Prostate gland (tissue), 2 donors: ENCODE results near the gene INPP5D.

ENCODE experiments used
- POLR2A ChIP-seq: fragments of 450-650 bp; IDR thresholded peaks from one replicate; pipeline ENCODE4 v1.6.1; 2016; ENCODE audit warnings: antibody characterized with exemption, mild to moderate bottlenecking
- TF ChIP-seq, protein P1 (sequence below), 4 experiments: fragments of 200-600 bp in 2 of 4; fragments of 450-650 bp in 2 of 4; sonication (generic) in 2 of 4; IDR thresholded peaks; 1 replicate in 3 of 4; 2 replicates in 1 of 4; pipeline ENCODE4 v1.5.1; 2016 to 2019; ENCODE audit warnings: antibody characterized with exemption in 4 of 4, mild to moderate bottlenecking in 2 of 4, moderate library complexity in 2 of 4

GRCh38 chr2:233217892-233218377 is 157.8 kb downstream of the INPP5D start:
- TF ChIP-seq, protein P1, sequence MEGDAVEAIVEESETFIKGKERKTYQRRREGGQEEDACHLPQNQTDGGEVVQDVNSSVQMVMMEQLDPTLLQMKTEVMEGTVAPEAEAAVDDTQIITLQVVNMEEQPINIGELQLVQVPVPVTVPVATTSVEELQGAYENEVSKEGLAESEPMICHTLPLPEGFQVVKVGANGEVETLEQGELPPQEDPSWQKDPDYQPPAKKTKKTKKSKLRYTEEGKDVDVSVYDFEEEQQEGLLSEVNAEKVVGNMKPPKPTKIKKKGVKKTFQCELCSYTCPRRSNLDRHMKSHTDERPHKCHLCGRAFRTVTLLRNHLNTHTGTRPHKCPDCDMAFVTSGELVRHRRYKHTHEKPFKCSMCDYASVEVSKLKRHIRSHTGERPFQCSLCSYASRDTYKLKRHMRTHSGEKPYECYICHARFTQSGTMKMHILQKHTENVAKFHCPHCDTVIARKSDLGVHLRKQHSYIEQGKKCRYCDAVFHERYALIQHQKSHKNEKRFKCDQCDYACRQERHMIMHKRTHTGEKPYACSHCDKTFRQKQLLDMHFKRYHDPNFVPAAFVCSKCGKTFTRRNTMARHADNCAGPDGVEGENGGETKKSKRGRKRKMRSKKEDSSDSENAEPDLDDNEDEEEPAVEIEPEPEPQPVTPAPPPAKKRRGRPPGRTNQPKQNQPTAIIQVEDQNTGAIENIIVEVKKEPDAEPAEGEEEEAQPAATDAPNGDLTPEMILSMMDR (IDR thresholded peaks at IDR 0.05) = no peak
- TF ChIP-seq POLR2A = no peak
